Measurements from ENCODE around the gene CDV3. TPM values are rescaled to one million over a fixed set of nuclear protein-coding genes. Genes with fewer than 3 reads are reported as not detected.

Gene CDV3
- total and polyA plus RNA-seq, 4 donors: 48.8 to 153 (median 93.7) TPM

- WGBS, 2 donors: 97 to 98% methylated on average over 4 of the region's 4 CpGs
Observed at GRCh38 chr3:133606902-133607301, 33.4 kb downstream of the CDV3 start.

GRCh38 chr3:133607816-133608215 lies 34.3 kb downstream of the CDV3 start:
- H3K4me3 ChIP-seq (ENCODE audit: low read length in 2 of 2): no peak overlapping the region
- WGBS, 2 donors: 96 to 97% methylated on average over 1 of the region's 1 CpG
- H3K27me3 ChIP-seq (ENCODE audit: control insufficient read depth in 1 of 2, insufficient read depth in 2 of 2, low read length in 1 of 2): no peaks in the 10 kb centered on the region
- no peak overlapping the region for H3K27ac ChIP-seq (ENCODE audit: low read depth in 1 of 2, low read length in 2 of 2)
- ATAC-seq (ENCODE audit: low FRiP score) (no peak), DNase-seq (no peak)
- H3K36me3 ChIP-seq (ENCODE audit: control insufficient read depth in 1 of 2, insufficient read depth in 2 of 2, low read length in 1 of 2): peaks cover 4 to 8% of the 10 kb centered on the region in 2 donors
- intact Hi-C loops (cut with DNase I): loop anchor here in 1 of 2 donors (10.0 kb wide), 1 partner anchor 133 kb away; no protein-coding TSS in a partner anchor
- H3K9me3 ChIP-seq (ENCODE audit: control insufficient read depth, low read length): no peaks in the 10 kb centered on the region
- H3K4me1 ChIP-seq (ENCODE audit: control insufficient read depth in 1 of 2, insufficient read depth in 2 of 2, low read length in 2 of 2): no peaks in the 10 kb centered on the region

More at GRCh38 chr3:133606902-133607301, 33.4 kb downstream of the CDV3 start:
- Histone ChIP-seq H3K4me3 (ENCODE audit: low read length in 2 of 2) (no peak overlapping the region), H3K4me1 (ENCODE audit: control insufficient read depth in 1 of 2, insufficient read depth in 2 of 2, low read length in 2 of 2) (no peaks in the 10 kb centered on the region), H3K36me3 (ENCODE audit: control insufficient read depth in 1 of 2, insufficient read depth in 2 of 2, low read length in 1 of 2) (peaks cover 4 to 8% of the 10 kb centered on the region in 2 donors), H3K27me3 (ENCODE audit: control insufficient read depth in 1 of 2, insufficient read depth in 2 of 2, low read length in 1 of 2) (no peaks in the 10 kb centered on the region), H3K9me3 (ENCODE audit: control insufficient read depth, low read length) (no peaks in the 10 kb centered on the region), H3K27ac (ENCODE audit: low read depth in 1 of 2, low read length in 2 of 2) (no peak overlapping the region)
- ATAC-seq (ENCODE audit: low FRiP score) (no peak), DNase-seq (no peak)
- intact Hi-C loops (cut with DNase I): loop anchor here in 1 of 2 donors (10.0 kb wide), 1 partner anchor 132 kb away; no protein-coding TSS in a partner anchor

GRCh38 chr3:133608388-133608787 lies 34.9 kb downstream of the CDV3 start:
- intact Hi-C loops (cut with DNase I): loop anchor here in 1 of 2 donors (10.0 kb wide), 1 partner anchor 134 kb away; no protein-coding TSS in a partner anchor
- no peak overlapping the region for H3K4me3 ChIP-seq (ENCODE audit: low read length in 2 of 2)
- no peaks in the 10 kb centered on the region for H3K9me3 ChIP-seq (ENCODE audit: control insufficient read depth, low read length)
- H3K27me3 ChIP-seq (ENCODE audit: control insufficient read depth in 1 of 2, insufficient read depth in 2 of 2, low read length in 1 of 2): no peaks in the 10 kb centered on the region
- peaks cover 4 to 10% of the 10 kb centered on the region in 2 donors for H3K36me3 ChIP-seq (ENCODE audit: control insufficient read depth in 1 of 2, insufficient read depth in 2 of 2, low read length in 1 of 2)
- ATAC-seq (ENCODE audit: low FRiP score) (no peak), DNase-seq (no peak)
- 69 to 80% methylated on average over 2 of the region's 2 CpGs for WGBS, 2 donors
- no peaks in the 10 kb centered on the region for H3K4me1 ChIP-seq (ENCODE audit: control insufficient read depth in 1 of 2, insufficient read depth in 2 of 2, low read length in 2 of 2)
- H3K27ac ChIP-seq (ENCODE audit: low read depth in 1 of 2, low read length in 2 of 2): no peak overlapping the region

- no peaks in the 10 kb centered on the region for H3K9me3 ChIP-seq (ENCODE audit: control insufficient read depth, low read length)
- no peak for DNase-seq
- no peak overlapping the region for H3K4me3 ChIP-seq (ENCODE audit: low read length in 2 of 2)
- ATAC-seq (ENCODE audit: low FRiP score): no peak
- peaks cover 4 to 11% of the 10 kb centered on the region in 2 donors for H3K36me3 ChIP-seq (ENCODE audit: control insufficient read depth in 1 of 2, insufficient read depth in 2 of 2, low read length in 1 of 2)
- H3K27me3 ChIP-seq (ENCODE audit: control insufficient read depth in 1 of 2, insufficient read depth in 2 of 2, low read length in 1 of 2): no peaks in the 10 kb centered on the region
- H3K27ac ChIP-seq (ENCODE audit: low read depth in 1 of 2, low read length in 2 of 2): no peak overlapping the region
- intact Hi-C loops (cut with DNase I): no loop called here
- H3K4me1 ChIP-seq (ENCODE audit: control insufficient read depth in 1 of 2, insufficient read depth in 2 of 2, low read length in 2 of 2): no peaks in the 10 kb centered on the region
Observed at GRCh38 chr3:133610031-133610430, 36.5 kb downstream of the CDV3 start.

- WGBS, 2 donors: 94 to 98% methylated on average over 2 of the region's 2 CpGs
- ATAC-seq (ENCODE audit: low FRiP score) (no peak), DNase-seq (no peak)
- H3K27me3 ChIP-seq (ENCODE audit: control insufficient read depth in 1 of 2, insufficient read depth in 2 of 2, low read length in 1 of 2): no peaks in the 10 kb centered on the region
- H3K9me3 ChIP-seq (ENCODE audit: control insufficient read depth, low read length): no peaks in the 10 kb centered on the region
- no peak overlapping the region for H3K4me3 ChIP-seq (ENCODE audit: low read length in 2 of 2)
- no peak overlapping the region for H3K27ac ChIP-seq (ENCODE audit: low read depth in 1 of 2, low read length in 2 of 2)
- intact Hi-C loops (cut with DNase I): no loop called here
- H3K4me1 ChIP-seq (ENCODE audit: control insufficient read depth in 1 of 2, insufficient read depth in 2 of 2, low read length in 2 of 2): no peaks in the 10 kb centered on the region
- H3K36me3 ChIP-seq (ENCODE audit: control insufficient read depth in 1 of 2, insufficient read depth in 2 of 2, low read length in 1 of 2): peaks cover 7 to 11% of the 10 kb centered on the region in 2 donors
Observed at GRCh38 chr3:133611534-133611933, 38.0 kb downstream of the CDV3 start.

GRCh38 chr3:133620066-133620784 lies 46.7 kb downstream of the CDV3 start:
- peaks cover 0 to 7% of the 10 kb centered on the region in 2 donors for H3K36me3 ChIP-seq (ENCODE audit: control insufficient read depth in 1 of 2, insufficient read depth in 2 of 2, low read length in 1 of 2)
- no peak for DNase-seq
- H3K4me3 ChIP-seq (ENCODE audit: low read length in 2 of 2): no peak overlapping the region
- H3K27ac ChIP-seq (ENCODE audit: low read depth in 1 of 2, low read length in 2 of 2): no peak overlapping the region
- no peaks in the 10 kb centered on the region for H3K9me3 ChIP-seq (ENCODE audit: control insufficient read depth, low read length)
- H3K27me3 ChIP-seq (ENCODE audit: control insufficient read depth in 1 of 2, insufficient read depth in 2 of 2, low read length in 1 of 2): no peaks in the 10 kb centered on the region
- 95% methylated on average over 13 of the region's 13 CpGs for WGBS, 2 donors
- no peak for ATAC-seq (ENCODE audit: low FRiP score)
- H3K4me1 ChIP-seq (ENCODE audit: control insufficient read depth in 1 of 2, insufficient read depth in 2 of 2, low read length in 2 of 2): no peaks in the 10 kb centered on the region
- intact Hi-C loops (cut with DNase I): no loop called here

- Histone ChIP-seq H3K4me1 (ENCODE audit: control insufficient read depth in 1 of 2, insufficient read depth in 2 of 2, low read length in 2 of 2) (peaks cover 0 to 3% of the 10 kb centered on the region in 2 donors), H3K9me3 (ENCODE audit: control insufficient read depth, low read length) (no peaks in the 10 kb centered on the region), H3K4me3 (ENCODE audit: low read length in 2 of 2) (no peak overlapping the region), H3K27ac (ENCODE audit: low read depth in 1 of 2, low read length in 2 of 2) (no peak overlapping the region), H3K36me3 (ENCODE audit: control insufficient read depth in 1 of 2, insufficient read depth in 2 of 2, low read length in 1 of 2) (no peaks in the 10 kb centered on the region), H3K27me3 (ENCODE audit: control insufficient read depth in 1 of 2, insufficient read depth in 2 of 2, low read length in 1 of 2) (no peaks in the 10 kb centered on the region)
- ATAC-seq (ENCODE audit: low FRiP score): no peak
- no peak for DNase-seq
- intact Hi-C loops (cut with DNase I): no loop called here
Observed at GRCh38 chr3:133627789-133628188, 54.3 kb downstream of the CDV3 start.

- Histone ChIP-seq H3K9me3 (ENCODE audit: control insufficient read depth, low read length) (no peaks in the 10 kb centered on the region), H3K27ac (ENCODE audit: low read depth in 1 of 2, low read length in 2 of 2) (no peak overlapping the region), H3K4me1 (ENCODE audit: control insufficient read depth in 1 of 2, insufficient read depth in 2 of 2, low read length in 2 of 2) (peaks cover 0 to 3% of the 10 kb centered on the region in 2 donors), H3K36me3 (ENCODE audit: control insufficient read depth in 1 of 2, insufficient read depth in 2 of 2, low read length in 1 of 2) (peaks cover 2 to 7% of the 10 kb centered on the region in 2 donors), H3K27me3 (ENCODE audit: control insufficient read depth in 1 of 2, insufficient read depth in 2 of 2, low read length in 1 of 2) (no peaks in the 10 kb centered on the region), H3K4me3 (ENCODE audit: low read length in 2 of 2) (no peak overlapping the region)
- WGBS, 2 donors: 72 to 76% methylated on average over 2 of the region's 2 CpGs
- intact Hi-C loops (cut with DNase I): no loop called here
- ATAC-seq (ENCODE audit: low FRiP score): no peak
- no peak for DNase-seq
Observed at GRCh38 chr3:133629146-133629545, 55.7 kb downstream of the CDV3 start.

- intact Hi-C loops (cut with DNase I): no loop called here
- DNase-seq (no peak), ATAC-seq (ENCODE audit: low FRiP score) (no peak)
- peaks cover 4 to 7% of the 10 kb centered on the region in 2 donors for H3K36me3 ChIP-seq (ENCODE audit: control insufficient read depth in 1 of 2, insufficient read depth in 2 of 2, low read length in 1 of 2)
- 92 to 99% methylated on average over 4 of the region's 4 CpGs for WGBS, 2 donors
- peaks cover 0 to 2% of the 10 kb centered on the region in 2 donors for H3K4me1 ChIP-seq (ENCODE audit: control insufficient read depth in 1 of 2, insufficient read depth in 2 of 2, low read length in 2 of 2)
- no peak overlapping the region for H3K4me3 ChIP-seq (ENCODE audit: low read length in 2 of 2)
- no peaks in the 10 kb centered on the region for H3K27me3 ChIP-seq (ENCODE audit: control insufficient read depth in 1 of 2, insufficient read depth in 2 of 2, low read length in 1 of 2)
- H3K9me3 ChIP-seq (ENCODE audit: control insufficient read depth, low read length): no peaks in the 10 kb centered on the region
- no peak overlapping the region for H3K27ac ChIP-seq (ENCODE audit: low read depth in 1 of 2, low read length in 2 of 2)
Observed at GRCh38 chr3:133633439-133633838, 60.0 kb downstream of the CDV3 start.

Data from aorta (tissue), 5 donors.